Measurements from ENCODE around the gene PRDX2.

The PRDX2 gene

DNA sequence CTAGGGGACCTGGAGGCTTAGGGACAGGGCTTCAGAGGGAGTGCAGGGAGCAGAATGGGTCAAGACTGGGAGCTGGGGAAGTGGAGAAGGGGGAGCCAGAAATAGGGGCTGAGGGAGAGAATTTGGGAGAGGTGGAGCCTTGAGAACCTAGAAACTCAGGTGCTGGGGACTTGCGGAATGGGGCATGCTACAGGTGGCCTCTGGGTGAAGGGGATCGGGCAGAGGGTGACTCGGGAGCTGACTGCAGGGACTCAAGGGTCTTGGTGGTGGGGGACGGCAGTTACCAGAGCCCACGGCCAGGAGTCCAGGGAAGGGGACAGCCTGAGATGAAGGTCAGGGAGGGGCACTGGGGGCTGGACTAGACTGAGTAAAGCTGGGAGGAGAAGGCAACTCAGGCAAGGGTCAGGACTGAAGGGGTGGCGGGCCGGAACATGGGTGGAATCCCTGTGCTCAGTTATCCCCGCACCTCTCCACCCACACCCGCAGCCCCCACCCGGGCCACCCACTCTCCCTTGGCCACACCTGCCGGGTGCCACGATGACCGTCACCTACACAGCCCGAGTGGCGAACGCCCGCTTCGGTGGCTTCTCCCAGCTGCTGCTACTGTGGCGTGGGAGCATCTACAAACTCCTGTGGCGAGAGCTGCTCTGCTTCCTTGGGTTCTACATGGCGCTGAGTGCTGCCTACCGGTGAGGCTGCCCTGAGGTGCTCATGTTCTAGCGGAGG, 49.4 kb downstream of the PRDX2 start:
- no peak for DNase-seq (ENCODE audit: low read depth in 3 of 3)

GRCh38 chr19:12751635-12752034, 50.0 kb downstream of the PRDX2 start, which contains the start of gene BEST2:
TSS of gene BEST2 (plus strand) at chr19:12751791. CDS start at chr19:12752593, 802 bp downstream.
- no peak for DNase-seq (ENCODE audit: low read depth in 3 of 3)

- DNase-seq (ENCODE audit: low read depth in 3 of 3): no peak
Measured at GRCh38 chr19:12750851-12751250, 50.7 kb downstream of the PRDX2 start.

DNA sequence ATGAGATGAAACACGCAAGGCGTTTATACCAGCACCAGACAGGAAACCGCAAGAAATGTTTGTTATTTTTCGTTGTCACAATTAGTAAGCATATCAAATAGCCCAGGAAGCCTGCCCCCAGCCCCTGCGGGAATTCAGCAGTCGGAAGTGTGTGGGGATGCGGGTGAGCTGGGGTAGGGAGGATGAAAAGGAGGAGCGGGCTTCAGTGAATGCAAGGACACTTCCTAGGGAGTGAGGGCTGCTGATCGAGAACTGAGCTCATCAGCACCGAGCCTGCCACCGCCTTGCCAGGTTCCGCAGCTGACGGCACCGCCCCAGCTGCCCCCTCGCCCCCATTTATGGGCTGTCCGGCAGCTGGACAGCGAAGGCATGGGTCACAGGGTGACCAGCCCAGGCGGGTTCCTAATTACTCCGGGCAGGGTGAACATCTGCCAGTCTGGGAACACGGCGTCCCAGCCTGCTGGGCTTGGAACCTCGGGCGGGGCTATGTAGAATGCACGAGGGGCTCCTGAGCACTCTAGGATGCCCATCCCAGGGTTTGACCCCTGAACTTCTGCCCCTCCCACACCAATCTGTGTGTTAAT, 51.6 kb downstream of the PRDX2 start:
- DNase-seq (ENCODE audit: low read depth in 3 of 3): no peak

DNA sequence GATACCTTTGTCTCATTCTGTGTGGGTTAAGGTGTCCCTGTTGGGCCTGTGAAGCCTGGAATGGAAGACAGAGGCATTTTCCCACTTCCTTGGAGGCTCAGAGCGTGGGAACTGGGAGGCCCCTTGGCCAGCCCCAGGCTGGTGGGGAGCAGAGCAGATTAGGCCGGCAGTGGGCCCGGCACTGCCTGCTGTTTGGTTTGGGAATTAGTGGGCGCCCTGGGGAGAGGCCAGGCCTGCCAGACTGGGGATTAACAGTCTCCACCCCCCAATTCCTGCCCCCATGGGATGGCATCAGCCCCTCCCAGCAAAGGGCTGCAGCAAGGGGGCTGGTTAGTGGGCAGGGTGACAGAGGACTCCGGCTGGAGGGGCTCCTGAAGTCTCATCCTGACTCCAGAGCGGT, 53.1 kb downstream of the PRDX2 start:
- DNase-seq (ENCODE audit: low read depth in 3 of 3): no peak
